Measurements from ENCODE around the gene NOXA1. TPM values are rescaled to one million over a fixed set of nuclear protein-coding genes. Genes with fewer than 3 reads are reported as not detected.
A peak's percentile ranks its signal among the peaks of the same experiment; 100 is the strongest.

NOXA1 gene
- total RNA-seq, 1 donor from 2014 or later, result 3.9 TPM

GRCh38 chr9:137460363-137461315, 37.4 kb downstream of the NOXA1 start:
- Mint-ChIP-seq H3K4me1 (peaks cover 16% of the 10 kb centered on the region), H3K9me3 (no peaks in the 10 kb centered on the region), H3K27ac (no peak overlapping the region), H3K36me3 (ENCODE audit: low read depth) (peaks cover 7% of the 10 kb centered on the region), H3K27me3 (no peaks in the 10 kb centered on the region), H3K4me3 (no peak overlapping the region)
- intact Hi-C loops (cut with micrococcal nuclease), result no loop called here
- POLR2A ChIA-PET, result no interaction called here
- TF ChIP-seq CTCF (IDR thresholded peaks at IDR 0.05), result no peak
- ATAC-seq (ENCODE audit: low read depth), result no peak
- DNase-seq, result no peak
- CTCF ChIA-PET, result no interaction called here

GRCh38 chr9:137461316-137461662, 38.1 kb downstream of the NOXA1 start:
- H3K36me3 Mint-ChIP-seq (ENCODE audit: low read depth), result peaks cover 4% of the 10 kb centered on the region
- H3K27me3 Mint-ChIP-seq, result no peaks in the 10 kb centered on the region
- peaks cover 13% of the 10 kb centered on the region for H3K4me1 Mint-ChIP-seq
- POLR2A ChIA-PET, result interaction anchor here (0.6 to 1.4 kb wide), 6 partner anchors 38 to 734 kb away, joined by 3 to 11 read pairs (median 3); partner anchors contain the start of genes EXD3, NOXA1 and TOR4A
- intact Hi-C loops (cut with micrococcal nuclease), result no loop called here
- ATAC-seq (ENCODE audit: low read depth), result no peak
- no peak for TF ChIP-seq CTCF (IDR thresholded peaks at IDR 0.05)
- H3K4me3 Mint-ChIP-seq, result no peak overlapping the region
- no peaks in the 10 kb centered on the region for H3K9me3 Mint-ChIP-seq
- no peak for DNase-seq
- CTCF ChIA-PET, result no interaction called here
- H3K27ac Mint-ChIP-seq, result no peak overlapping the region

GRCh38 chr9:137461663-137462395, 38.6 kb downstream of the NOXA1 start:
- DNase-seq (peak; percentile 75), ATAC-seq (ENCODE audit: low read depth) (peak; percentile 72)
- CTCF ChIA-PET, result no interaction called here
- H3K4me3 Mint-ChIP-seq, result peak overlapping the region; percentile 76
- no peak for TF ChIP-seq CTCF (IDR thresholded peaks at IDR 0.05)
- peak overlapping the region; percentile 75 for H3K27ac Mint-ChIP-seq
- H3K27me3 Mint-ChIP-seq, result no peaks in the 10 kb centered on the region
- intact Hi-C loops (cut with micrococcal nuclease), result no loop called here
- POLR2A ChIA-PET, result interaction anchor here (0.6 to 1.4 kb wide), 6 partner anchors 39 to 735 kb away, joined by 3 to 11 read pairs (median 3); partner anchors contain the start of genes EXD3, NOXA1 and TOR4A
- H3K36me3 Mint-ChIP-seq (ENCODE audit: low read depth), result peaks cover under 1% of the 10 kb centered on the region
- H3K9me3 Mint-ChIP-seq, result no peaks in the 10 kb centered on the region
- H3K4me1 Mint-ChIP-seq, result peaks cover 11% of the 10 kb centered on the region

GRCh38 chr9:137462396-137462985, 39.3 kb downstream of the NOXA1 start:
- intact Hi-C loops (cut with micrococcal nuclease), result no loop called here
- peaks cover 11% of the 10 kb centered on the region for H3K4me1 Mint-ChIP-seq
- TF ChIP-seq CTCF (IDR thresholded peaks at IDR 0.05), result no peak
- ChIA-PET CTCF (no interaction called here), POLR2A (interaction anchor here (1.0 to 1.4 kb wide), 3 partner anchors 39 to 185 kb away, joined by 3 to 11 read pairs (median 3); partner anchors contain the start of genes EXD3, NOXA1 and TOR4A)
- H3K27ac Mint-ChIP-seq, result no peak overlapping the region
- H3K9me3 Mint-ChIP-seq, result no peaks in the 10 kb centered on the region
- no peaks in the 10 kb centered on the region for H3K36me3 Mint-ChIP-seq (ENCODE audit: low read depth)
- peak overlapping the region; percentile 76 for H3K4me3 Mint-ChIP-seq
- ATAC-seq (ENCODE audit: low read depth), result no peak
- no peaks in the 10 kb centered on the region for H3K27me3 Mint-ChIP-seq
- DNase-seq, result no peak

Data from activated B cell treated with CpG ODN at 0.5 μM for 24 hours (primary cell).